GM19397 (cell line): Measurements from ENCODE around the gene TRIP4.
"Not testable (repeated sequence)": the region's sequence is repeated elsewhere in the genome, so short reads cannot be mapped to it uniquely, and the experiment has no call there.

Experiments
- ATAC-seq: cut with Tn5 transposase; IDR thresholded peaks from one replicate; pipeline ENCODE4 v1.9.1; 2021; ENCODE audit warnings: mild to moderate bottlenecking, moderate library complexity; ENCODE audit not compliant: unreplicated experiment

The TRIP4 gene

GRCh38 chr15:64381000-64381751, 6.5 kb upstream of the TRIP4 start, which contains the start of gene PCLAF:
Gene PCLAF, minus strand, starts transcription at chr15:64381441. Its CDS starts 70 bp downstream, at chr15:64381371.
- ATAC-seq = peak; percentile 94

GRCh38 chr15:64383760-64384159, 3.9 kb upstream of the TRIP4 start:
- no peak for ATAC-seq

DNA sequence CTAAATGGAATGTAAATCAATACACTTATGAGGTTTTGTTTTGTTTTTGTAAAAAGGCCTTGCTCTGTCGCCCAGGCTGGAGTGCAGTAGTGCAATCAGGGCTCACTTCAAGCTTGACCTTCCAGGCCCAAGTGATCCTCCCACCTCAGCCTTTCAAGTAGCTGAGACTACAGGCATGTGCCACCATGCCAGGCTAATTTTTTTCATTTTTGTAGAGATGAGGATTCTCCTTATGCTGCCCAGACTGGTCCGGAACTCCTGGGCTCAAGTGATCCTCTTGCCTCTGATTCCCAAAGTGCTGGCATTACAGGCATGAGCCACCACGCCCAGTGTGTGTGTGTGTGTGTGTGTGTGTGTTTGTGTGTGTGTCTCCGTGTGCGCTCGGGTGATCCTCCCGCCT, 1.3 kb upstream of the TRIP4 start:
- ATAC-seq = no peak

DNA sequence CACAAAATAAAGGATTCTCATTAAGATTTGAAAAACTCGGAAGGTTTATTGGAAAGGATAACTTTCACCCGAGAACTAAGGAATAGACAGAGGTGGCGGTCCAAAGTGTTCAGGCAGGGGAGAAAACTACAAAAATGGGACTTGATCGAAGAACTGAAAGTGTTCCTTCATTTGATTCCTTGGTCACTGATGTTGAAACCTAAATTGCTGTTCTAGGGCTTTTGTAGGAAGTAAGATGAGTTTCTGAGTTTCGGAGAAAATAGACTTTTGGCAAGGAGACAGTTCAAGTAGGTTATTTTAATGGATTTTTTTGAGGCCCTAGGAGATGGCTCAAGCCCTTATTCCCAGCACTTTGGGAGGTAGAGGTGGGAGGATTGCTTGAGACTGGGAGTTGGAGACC, 1.4 kb downstream of the TRIP4 start:
- ATAC-seq = no peak

DNA sequence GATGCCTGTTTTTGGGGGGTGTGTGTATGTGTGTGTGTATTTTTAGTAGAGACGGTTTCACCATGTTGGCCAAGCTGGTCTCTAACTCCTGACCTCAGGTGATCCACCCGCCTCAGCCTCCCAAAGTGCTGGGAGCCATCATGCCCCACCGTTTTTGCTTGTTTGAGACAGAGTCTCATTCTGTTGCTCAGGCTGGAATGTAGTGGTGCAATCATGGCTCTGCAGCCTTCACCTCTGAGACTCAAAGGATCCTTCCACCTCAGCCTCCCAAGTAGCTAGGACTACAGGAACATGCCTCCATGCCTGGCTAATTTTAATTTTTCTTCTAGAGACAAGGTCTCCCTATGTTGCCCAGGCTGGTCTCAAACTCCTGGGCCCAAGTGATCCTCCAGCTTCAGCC, 4.8 kb downstream of the TRIP4 start:
- not testable (repeated sequence) for ATAC-seq

DNA sequence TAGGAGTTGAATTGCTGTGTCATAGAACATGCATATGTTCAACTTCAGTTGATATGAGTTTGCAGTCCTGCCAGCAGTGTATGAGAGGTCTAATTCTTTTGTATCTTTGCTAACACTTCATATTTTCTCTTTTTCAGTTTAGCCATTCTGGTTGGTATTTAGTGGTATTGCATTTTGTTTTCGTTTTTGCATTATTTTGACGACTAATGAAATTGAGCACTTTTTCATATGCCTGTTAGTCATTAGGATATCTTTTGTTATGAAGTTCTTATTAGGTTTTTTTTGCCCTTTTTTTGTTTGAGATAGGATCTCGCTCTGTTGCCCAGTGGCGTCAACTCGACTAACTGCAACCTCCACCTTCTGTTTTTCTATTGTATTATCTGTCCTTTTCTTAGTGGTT, 9.2 kb downstream of the TRIP4 start:
- ATAC-seq = no peak

DNA sequence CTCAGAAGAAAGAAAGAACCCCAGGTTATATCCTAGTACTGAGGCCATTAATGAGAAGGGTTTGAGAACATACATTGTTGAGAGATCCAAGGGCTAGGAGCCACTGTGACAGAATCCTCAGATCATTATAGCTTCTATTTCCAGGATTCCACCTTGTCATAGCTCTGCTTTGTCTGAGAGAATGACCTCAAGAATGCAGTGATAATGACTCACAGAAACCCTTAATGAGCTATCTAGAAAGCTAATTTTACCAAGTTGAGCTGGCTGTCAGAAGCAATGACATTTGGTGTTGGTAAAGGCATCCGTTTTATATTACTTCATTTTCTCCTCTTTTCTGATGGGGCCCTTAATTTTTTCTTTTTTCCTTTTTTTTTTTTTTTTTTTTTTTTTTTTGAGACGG, 10.9 kb downstream of the TRIP4 start:
- ATAC-seq = no peak

GRCh38 chr15:64400583-64400982, 12.9 kb downstream of the TRIP4 start:
- no peak for ATAC-seq

DNA sequence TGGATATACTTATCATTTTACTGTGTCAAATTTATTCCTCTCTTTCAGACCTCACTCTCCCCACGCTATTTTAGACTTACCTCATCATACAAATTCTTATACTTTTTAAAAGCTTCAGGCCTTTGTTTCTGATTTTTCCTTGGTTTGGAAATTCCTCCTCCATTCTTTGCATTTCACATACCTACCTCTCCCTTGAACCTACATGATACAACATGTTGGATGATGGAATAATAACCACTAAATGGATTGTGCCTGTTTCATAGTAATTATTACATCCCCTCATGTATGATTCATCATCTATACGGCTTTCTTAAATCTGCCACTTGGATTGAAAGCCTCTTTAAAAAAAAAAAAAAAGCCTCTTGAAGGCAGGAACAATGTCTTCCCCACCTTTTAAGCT, 24.6 kb downstream of the TRIP4 start:
- ATAC-seq = no peak

DNA sequence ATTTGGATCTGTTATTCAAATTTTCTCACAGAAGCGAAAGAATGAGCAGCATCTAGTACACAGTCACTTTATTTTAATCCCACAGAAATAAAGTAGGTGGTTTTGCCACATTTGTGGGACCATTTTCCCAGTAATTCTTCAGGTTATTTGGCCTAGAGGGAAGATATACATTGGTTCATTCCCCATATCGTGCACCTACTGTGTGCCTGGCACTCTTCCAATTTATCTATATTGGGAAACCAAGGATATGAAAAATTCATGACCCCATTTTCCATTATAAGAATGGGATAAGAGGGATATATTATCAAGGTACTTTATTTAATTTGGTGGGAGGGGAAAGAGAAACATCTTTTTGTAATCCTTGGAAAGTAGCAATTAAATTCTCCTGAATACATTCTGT, 35.1 kb downstream of the TRIP4 start:
- no peak for ATAC-seq

GRCh38 chr15:64423970-64424369, 36.3 kb downstream of the TRIP4 start:
- no peak for ATAC-seq

GRCh38 chr15:64425221-64425620, 37.6 kb downstream of the TRIP4 start:
- no peak for ATAC-seq

- no peak for ATAC-seq
These were observed 39.3 kb downstream of the TRIP4 start for GRCh38 chr15:64426845-64427465.

- no peak for ATAC-seq
These were observed 41.8 kb downstream of the TRIP4 start for GRCh38 chr15:64429448-64429847.

DNA sequence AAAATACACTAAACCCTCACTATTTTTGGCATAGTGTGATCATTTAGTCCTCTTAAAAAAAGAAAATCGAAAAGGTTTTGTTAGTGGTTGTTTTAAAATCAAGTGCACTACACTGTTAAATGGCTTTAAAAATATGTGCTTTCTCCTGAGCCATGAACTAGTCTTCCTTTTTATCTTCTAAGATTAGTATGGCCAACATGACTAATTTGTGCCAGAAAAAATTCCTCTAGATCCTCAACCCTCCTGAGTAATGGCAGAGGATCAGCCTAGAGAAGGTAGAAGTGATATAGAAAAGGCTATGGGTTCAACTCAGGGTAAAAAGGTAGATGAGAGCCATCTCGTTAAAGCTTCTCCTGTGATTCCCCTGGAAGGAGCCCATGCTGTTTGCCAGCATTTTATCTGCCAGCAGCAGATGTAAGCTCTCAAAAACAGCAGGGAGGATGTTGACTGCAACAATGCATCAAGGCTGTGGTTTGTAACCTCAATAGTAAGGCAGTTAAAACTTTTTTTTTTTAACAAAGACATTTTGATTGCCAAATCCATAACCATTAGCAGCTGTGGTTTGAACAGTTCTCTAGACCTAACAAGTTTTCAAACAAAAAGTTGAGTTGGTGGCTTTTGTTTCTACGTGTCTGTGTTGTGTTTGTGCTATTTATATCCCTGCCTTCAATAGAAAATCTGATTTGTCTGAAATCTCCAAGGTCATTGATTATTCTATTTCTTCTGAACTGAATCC, 42.5 kb downstream of the TRIP4 start:
- ATAC-seq = no peak

DNA sequence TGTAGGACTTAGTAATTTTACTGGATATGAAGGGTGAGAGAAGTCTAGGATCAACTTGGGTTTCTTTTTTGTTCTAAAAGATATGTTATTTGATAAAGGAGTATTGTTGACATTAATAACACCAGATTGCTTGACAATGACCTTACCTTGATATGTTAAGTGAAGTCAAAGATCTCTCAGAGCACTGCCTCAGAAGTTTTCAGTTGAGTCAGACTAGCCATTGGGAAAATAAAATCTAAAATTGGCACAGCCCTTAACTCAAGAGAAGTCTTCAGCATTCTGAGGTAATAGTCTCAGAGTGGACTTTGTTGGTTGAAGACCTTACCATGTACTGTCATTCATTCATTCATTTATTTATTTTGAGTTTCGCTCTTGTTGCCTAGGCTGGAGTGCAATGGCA, 50.3 kb downstream of the TRIP4 start:
- no peak for ATAC-seq

DNA sequence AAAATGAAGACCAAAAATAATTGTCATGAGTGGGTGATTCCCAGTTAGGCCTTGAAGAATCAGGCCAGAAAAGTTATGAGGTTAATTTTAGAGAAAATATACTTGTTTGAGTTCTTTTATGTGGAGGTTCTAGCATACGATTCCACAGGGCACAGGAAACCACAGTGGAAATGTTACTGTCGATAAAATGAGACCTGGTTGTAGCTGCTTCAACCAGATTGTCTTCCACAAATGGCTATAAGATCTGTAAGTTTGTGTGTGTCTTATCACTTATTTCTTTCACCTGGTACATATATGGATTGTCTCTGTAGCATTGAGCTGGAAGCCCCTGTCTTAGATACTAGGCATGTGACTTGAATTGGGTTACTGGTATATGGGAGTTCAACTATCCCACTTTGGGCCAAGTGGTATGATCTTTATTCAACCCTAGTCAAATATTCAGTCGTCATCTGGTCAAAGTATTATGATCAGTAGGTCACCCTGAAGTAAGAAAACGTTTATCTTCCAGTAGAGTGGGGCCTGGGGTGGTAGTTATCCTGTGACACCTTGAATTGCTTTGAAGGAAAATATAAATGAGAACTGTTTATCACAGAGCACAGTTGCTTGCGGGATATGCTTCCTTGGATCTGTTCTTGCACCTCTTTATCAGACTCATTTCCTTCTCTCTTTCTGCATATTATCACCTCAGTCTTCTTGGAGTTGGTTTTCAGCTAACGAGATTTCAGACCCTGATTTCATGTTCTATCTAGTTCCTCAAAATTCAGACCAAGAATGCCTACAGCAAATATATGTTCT, 51.2 kb downstream of the TRIP4 start:
- ATAC-seq = no peak

- ATAC-seq = no peak
These were observed 54.2 kb downstream of the TRIP4 start for GRCh38 chr15:64441852-64442251.

GRCh38 chr15:64443016-64443415, 55.4 kb downstream of the TRIP4 start:
- no peak for ATAC-seq

DNA sequence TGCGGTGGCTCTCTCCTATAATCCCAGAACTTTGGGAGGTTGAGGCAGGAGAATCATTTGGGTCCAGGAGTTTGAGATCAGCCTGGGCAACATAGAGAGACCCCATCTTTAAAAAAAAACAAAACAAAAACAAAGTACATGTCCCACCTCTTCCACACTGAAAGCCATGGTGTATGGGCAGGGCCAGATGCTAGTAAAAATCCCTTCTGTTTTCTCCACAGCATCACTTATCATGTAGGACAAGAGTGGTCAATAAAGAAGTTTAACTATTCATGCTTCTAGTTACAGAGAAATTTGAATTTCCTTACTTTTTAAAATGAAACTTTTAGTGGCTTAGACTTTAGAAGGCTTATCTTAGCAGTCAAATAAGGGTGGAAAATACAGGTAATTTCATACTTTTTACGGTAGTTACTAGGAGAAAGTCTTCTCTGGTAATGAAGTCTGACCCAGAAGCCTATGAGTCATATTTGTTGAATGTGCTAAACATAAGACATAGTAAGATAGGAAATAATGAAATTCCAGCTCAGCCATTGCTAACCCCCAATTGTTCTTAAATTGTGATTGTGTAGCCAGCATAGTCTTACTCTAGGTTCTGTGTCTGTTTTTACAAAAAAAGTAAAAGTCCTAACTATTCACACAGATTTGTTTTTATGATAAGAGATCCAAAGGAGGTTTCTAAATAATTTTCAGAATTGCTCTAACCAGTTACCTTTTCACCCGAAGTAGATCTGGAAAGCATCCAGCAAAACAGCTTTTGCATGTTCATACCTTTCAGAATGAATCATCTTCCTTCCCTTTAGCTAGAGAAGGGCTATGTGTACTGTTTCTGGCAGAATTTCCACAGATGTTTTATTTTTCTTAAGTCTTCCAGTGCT, 56.3 kb downstream of the TRIP4 start:
- no peak for ATAC-seq
